IPS-NIHi7 (cell line): ENCODE data around the gene PRKG1.
A peak's percentile ranks its signal among the peaks of the same experiment; 100 is the strongest.
"Not testable (repeated sequence)": the region's sequence is repeated elsewhere in the genome, so short reads cannot be mapped to it uniquely, and the experiment has no call there.

ENCODE experiments used
- DNase-seq: peaks from one replicate; pipeline ENCODE4 v3.0.0; 2012; ENCODE audit warnings: mixed read lengths; ENCODE audit errors: extremely low spot score

The PRKG1 gene

GRCh38 chr10:51170518-51171245 is 96.4 kb downstream of the PRKG1 start:
- no peak for DNase-seq

GRCh38 chr10:51171946-51172345 is 97.7 kb downstream of the PRKG1 start:
- DNase-seq = no peak

- no peak for DNase-seq
Observed at GRCh38 chr10:51176976-51177695, 102.8 kb downstream of the PRKG1 start.

- DNase-seq = no peak
Observed at GRCh38 chr10:51178634-51179033, 104.3 kb downstream of the PRKG1 start.

GRCh38 chr10:51180141-51180540 is 105.9 kb downstream of the PRKG1 start:
- DNase-seq = no peak

GRCh38 chr10:51183783-51184182 is 109.5 kb downstream of the PRKG1 start:
- no peak for DNase-seq

- DNase-seq = no peak
Observed at GRCh38 chr10:51186361-51186760, 112.1 kb downstream of the PRKG1 start.

- no peak for DNase-seq
Observed at GRCh38 chr10:51188008-51188407, 113.7 kb downstream of the PRKG1 start.

GRCh38 chr10:51188866-51189265 is 114.6 kb downstream of the PRKG1 start:
- DNase-seq = no peak

GRCh38 chr10:51196508-51197175 is 122.4 kb downstream of the PRKG1 start:
- no peak for DNase-seq

GRCh38 chr10:51198170-51198569 is 123.9 kb downstream of the PRKG1 start:
- no peak for DNase-seq

- DNase-seq = no peak
Observed at GRCh38 chr10:51201947-51202346, 127.7 kb downstream of the PRKG1 start.

GRCh38 chr10:51203359-51203758 is 129.1 kb downstream of the PRKG1 start:
- DNase-seq = peak; percentile 32

- DNase-seq = no peak
Observed at GRCh38 chr10:51204066-51204465, 129.8 kb downstream of the PRKG1 start.

- no peak for DNase-seq
Observed at GRCh38 chr10:51204701-51205100, 130.4 kb downstream of the PRKG1 start.

- DNase-seq = no peak
Observed at GRCh38 chr10:51206500-51206899, 132.2 kb downstream of the PRKG1 start.

GRCh38 chr10:51212937-51213336 is 138.7 kb downstream of the PRKG1 start:
- not testable (repeated sequence) for DNase-seq

- no peak for DNase-seq
Observed at GRCh38 chr10:51214207-51215196, 140.2 kb downstream of the PRKG1 start.

- no peak for DNase-seq
Observed at GRCh38 chr10:51215951-51216834, 141.9 kb downstream of the PRKG1 start.

GRCh38 chr10:51217505-51217904 is 143.2 kb downstream of the PRKG1 start:
- DNase-seq = no peak
